GM12892 (cell line): ENCODE data around the gene LMF1.

Experiments
- POLR2A ChIP-seq: IDR thresholded peaks from 2 replicates; pipeline ENCODE4 v1.6.1; 2011; ENCODE audit warnings: low read depth, low read length, control low read depth
- POLR2AphosphoS5 ChIP-seq: IDR thresholded peaks from 2 replicates; pipeline ENCODE4 v1.6.1; 2011; ENCODE audit warnings: low read depth, low read length, control low read depth
- TAF1 ChIP-seq: IDR thresholded peaks from 2 replicates; pipeline ENCODE4 v1.6.1; 2011; ENCODE audit warnings: low read depth, mild to moderate bottlenecking, control low read depth, low read length, borderline replicate concordance

GRCh38 chr16:924063-924462 is 46.7 kb downstream of the LMF1 start:
- TF ChIP-seq POLR2A (no peak), TAF1 (no peak), POLR2AphosphoS5 (no peak)
